Measurements from ENCODE around the gene TMEM168.
"Not testable (repeated sequence)": the region's sequence is repeated elsewhere in the genome, so short reads cannot be mapped to it uniquely, and the experiment has no call there.

Gene TMEM168

GRCh38 chr7:112779667-112780066 lies 10.5 kb downstream of the TMEM168 start:
- no peak for DNase-seq (ENCODE audit: low read depth)

- DNase-seq (ENCODE audit: low read depth), result no peak
These were observed 12.8 kb downstream of the TMEM168 start for GRCh38 chr7:112777406-112777805.

GRCh38 chr7:112771166-112771565 lies 19.0 kb downstream of the TMEM168 start:
- DNase-seq (ENCODE audit: low read depth), result no peak

- DNase-seq (ENCODE audit: low read depth), result no peak
These were observed 20.1 kb downstream of the TMEM168 start for GRCh38 chr7:112770051-112770450.

GRCh38 chr7:112765105-112765504 lies 25.1 kb downstream of the TMEM168 start:
- DNase-seq (ENCODE audit: low read depth), result no peak

GRCh38 chr7:112763996-112764395 lies 26.2 kb downstream of the TMEM168 start:
- DNase-seq (ENCODE audit: low read depth), result no peak

- DNase-seq (ENCODE audit: low read depth), result no peak
These were observed 26.9 kb downstream of the TMEM168 start for GRCh38 chr7:112763298-112763697.

GRCh38 chr7:112759905-112760304 lies 30.3 kb downstream of the TMEM168 start:
- no peak for DNase-seq (ENCODE audit: low read depth)

GRCh38 chr7:112757337-112757736 lies 32.9 kb downstream of the TMEM168 start:
- DNase-seq (ENCODE audit: low read depth), result no peak

GRCh38 chr7:112753298-112753697 lies 36.9 kb downstream of the TMEM168 start:
- no peak for DNase-seq (ENCODE audit: low read depth)

GRCh38 chr7:112752576-112752975 lies 37.6 kb downstream of the TMEM168 start:
- DNase-seq (ENCODE audit: low read depth), result no peak

GRCh38 chr7:112749775-112750174 lies 40.4 kb downstream of the TMEM168 start:
- no peak for DNase-seq (ENCODE audit: low read depth)

GRCh38 chr7:112748381-112748780 lies 41.8 kb downstream of the TMEM168 start:
- no peak for DNase-seq (ENCODE audit: low read depth)

- no peak for DNase-seq (ENCODE audit: low read depth)
These were observed 44.6 kb downstream of the TMEM168 start for GRCh38 chr7:112745635-112746034.

- DNase-seq (ENCODE audit: low read depth), result no peak
These were observed 45.4 kb downstream of the TMEM168 start for GRCh38 chr7:112744818-112745217.

GRCh38 chr7:112743811-112744210 lies 46.4 kb downstream of the TMEM168 start:
- DNase-seq (ENCODE audit: low read depth), result no peak

GRCh38 chr7:112740667-112741066 lies 49.5 kb downstream of the TMEM168 start:
- DNase-seq (ENCODE audit: low read depth), result no peak

- no peak for DNase-seq (ENCODE audit: low read depth)
These were observed 50.6 kb downstream of the TMEM168 start for GRCh38 chr7:112739436-112740180.

- DNase-seq (ENCODE audit: low read depth), result no peak
These were observed 54.9 kb downstream of the TMEM168 start for GRCh38 chr7:112735261-112735660.

GRCh38 chr7:112731324-112731723 lies 58.9 kb downstream of the TMEM168 start:
- not testable (repeated sequence) for DNase-seq (ENCODE audit: low read depth)

- no peak for DNase-seq (ENCODE audit: low read depth)
These were observed 64.1 kb downstream of the TMEM168 start for GRCh38 chr7:112726076-112726475.

- DNase-seq (ENCODE audit: low read depth), result no peak
These were observed 66.8 kb downstream of the TMEM168 start for GRCh38 chr7:112723416-112723815.

- DNase-seq (ENCODE audit: low read depth), result no peak
These were observed 68.8 kb downstream of the TMEM168 start for GRCh38 chr7:112721366-112721765.

GRCh38 chr7:112715525-112715924 lies 74.7 kb downstream of the TMEM168 start:
- no peak for DNase-seq (ENCODE audit: low read depth)

Data from stimulated activated CD8-positive, alpha-beta memory T cell treated with anti-CD3 and anti-CD28 coated beads, Interleukin-15, amount 100 ng/mL, for 1 hour (primary cell).